WTC11 (cell line): ENCODE results near the gene ZNF385A.

Source experiments
- NR2C2 ChIP-seq: sonication (generic); formaldehyde crosslinking; IDR thresholded peaks from 2 replicates; pipeline ENCODE4 v1.8.0; 2022; ENCODE audit warnings: mild to moderate bottlenecking, missing genetic modification reagents
- ZNF121 ChIP-seq: sonication (generic); formaldehyde crosslinking; IDR thresholded peaks from 2 replicates; pipeline ENCODE4 v1.8.0; 2023; ENCODE audit warnings: missing genetic modification reagents
- TF ChIP-seq, protein P1 (sequence below): fragments of 200-600 bp; IDR thresholded peaks from 2 replicates; pipeline ENCODE4 v1.8.0; 2022; ENCODE audit warnings: antibody characterized with exemption
- TF ChIP-seq, protein P2 (sequence below): sonication (generic); formaldehyde crosslinking; IDR thresholded peaks from 2 replicates; pipeline ENCODE4 v1.8.0; 2022; ENCODE audit warnings: mild to moderate bottlenecking, missing genetic modification reagents

DNA sequence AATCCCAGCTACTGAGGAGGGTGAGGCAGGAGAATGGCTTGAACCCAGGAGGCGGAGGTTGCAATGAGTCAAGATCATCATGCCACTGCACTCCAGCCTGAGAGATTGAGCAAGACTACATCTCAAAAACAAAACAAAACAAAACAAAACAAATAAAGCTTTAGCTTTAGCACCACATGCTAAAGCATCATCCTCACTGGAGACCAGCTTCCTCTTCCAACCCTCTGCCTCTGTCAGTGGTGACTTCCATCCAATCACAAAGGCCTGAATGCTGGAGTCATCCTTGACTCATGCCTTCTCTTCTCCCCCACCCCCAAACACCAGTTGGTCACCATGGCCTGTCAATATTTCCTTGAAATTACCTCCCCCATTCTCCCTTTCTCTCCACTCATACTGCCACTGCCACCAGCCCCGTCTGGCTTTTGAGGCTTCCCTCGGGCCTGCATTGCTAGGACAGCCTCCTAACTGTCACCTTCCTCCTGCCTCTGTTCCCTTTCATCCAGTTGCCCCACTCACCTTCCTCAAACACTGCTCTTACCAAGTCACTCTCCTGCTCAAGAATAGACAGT is 1.4 kb downstream of the ZNF385A start:
- TF ChIP-seq ZNF121 (CRISPR knock-in tag), result no peak
- TF ChIP-seq, protein P1, sequence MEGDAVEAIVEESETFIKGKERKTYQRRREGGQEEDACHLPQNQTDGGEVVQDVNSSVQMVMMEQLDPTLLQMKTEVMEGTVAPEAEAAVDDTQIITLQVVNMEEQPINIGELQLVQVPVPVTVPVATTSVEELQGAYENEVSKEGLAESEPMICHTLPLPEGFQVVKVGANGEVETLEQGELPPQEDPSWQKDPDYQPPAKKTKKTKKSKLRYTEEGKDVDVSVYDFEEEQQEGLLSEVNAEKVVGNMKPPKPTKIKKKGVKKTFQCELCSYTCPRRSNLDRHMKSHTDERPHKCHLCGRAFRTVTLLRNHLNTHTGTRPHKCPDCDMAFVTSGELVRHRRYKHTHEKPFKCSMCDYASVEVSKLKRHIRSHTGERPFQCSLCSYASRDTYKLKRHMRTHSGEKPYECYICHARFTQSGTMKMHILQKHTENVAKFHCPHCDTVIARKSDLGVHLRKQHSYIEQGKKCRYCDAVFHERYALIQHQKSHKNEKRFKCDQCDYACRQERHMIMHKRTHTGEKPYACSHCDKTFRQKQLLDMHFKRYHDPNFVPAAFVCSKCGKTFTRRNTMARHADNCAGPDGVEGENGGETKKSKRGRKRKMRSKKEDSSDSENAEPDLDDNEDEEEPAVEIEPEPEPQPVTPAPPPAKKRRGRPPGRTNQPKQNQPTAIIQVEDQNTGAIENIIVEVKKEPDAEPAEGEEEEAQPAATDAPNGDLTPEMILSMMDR, result no peak
- no peak for TF ChIP-seq NR2C2 (CRISPR knock-in tag)
- TF ChIP-seq, protein P2, sequence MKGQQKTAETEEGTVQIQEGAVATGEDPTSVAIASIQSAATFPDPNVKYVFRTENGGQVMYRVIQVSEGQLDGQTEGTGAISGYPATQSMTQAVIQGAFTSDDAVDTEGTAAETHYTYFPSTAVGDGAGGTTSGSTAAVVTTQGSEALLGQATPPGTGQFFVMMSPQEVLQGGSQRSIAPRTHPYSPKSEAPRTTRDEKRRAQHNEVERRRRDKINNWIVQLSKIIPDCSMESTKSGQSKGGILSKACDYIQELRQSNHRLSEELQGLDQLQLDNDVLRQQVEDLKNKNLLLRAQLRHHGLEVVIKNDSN, result no peak
